Mesenchymal stem cell (in vitro differentiated cells and primary cell): Measurements from ENCODE around the gene PAX7.

Source experiments
- DNase-seq: peaks from one replicate; pipeline ENCODE4 v3.0.0-alpha.2; 2013
- H2AFZ ChIP-seq: one replicate; pipeline ENCODE4 v1.6.1; 2013; ENCODE audit warnings: low read depth, mild to moderate bottlenecking, control low read depth, inconsistent platforms, low read length, moderate library complexity
- H2AK5ac ChIP-seq: 2 replicates; pipeline ENCODE4 v1.6.1; 2013; ENCODE audit warnings: low read length, moderate library complexity, mild to moderate bottlenecking, inconsistent platforms; ENCODE audit not compliant: severe bottlenecking
- H2BK120ac ChIP-seq: one replicate; pipeline ENCODE4 v1.6.1; 2013; ENCODE audit warnings: low read depth, mild to moderate bottlenecking, inconsistent platforms, low read length, moderate library complexity
- H2BK12ac ChIP-seq, 2 experiments: one replicate each; pipeline ENCODE4 v1.6.1; 2013; ENCODE audit warnings: inconsistent platforms in 2 of 2, low read length in 2 of 2, mild to moderate bottlenecking in 2 of 2, moderate library complexity in 2 of 2, control low read depth in 1 of 2
- H2BK15ac ChIP-seq: one replicate; pipeline ENCODE4 v1.6.1; 2013; ENCODE audit warnings: mild to moderate bottlenecking, low read depth, inconsistent platforms; ENCODE audit not compliant: poor library complexity, severe bottlenecking
- H2BK5ac ChIP-seq: 2 replicates; pipeline ENCODE4 v1.6.1; 2013; ENCODE audit warnings: low read depth, mild to moderate bottlenecking, low read length, control low read depth, inconsistent platforms; ENCODE audit not compliant: poor library complexity, severe bottlenecking
- H3K14ac ChIP-seq, 2 experiments: one replicate each; pipeline ENCODE4 v1.6.1; 2013; ENCODE audit warnings: inconsistent platforms in 2 of 2, low read length in 2 of 2, control low read depth in 1 of 2, mild to moderate bottlenecking in 1 of 2, moderate library complexity in 1 of 2
- H3K18ac ChIP-seq, 2 experiments: one replicate each; pipeline ENCODE4 v1.6.1; 2013; ENCODE audit warnings: inconsistent platforms in 2 of 2, low read length in 2 of 2, control low read depth in 1 of 2, low read depth in 1 of 2, mild to moderate bottlenecking in 1 of 2
- H3K23ac ChIP-seq, 2 experiments: one replicate each; pipeline ENCODE4 v1.6.1; 2013; ENCODE audit warnings: inconsistent platforms in 2 of 2, low read length in 2 of 2, mild to moderate bottlenecking in 2 of 2, moderate library complexity in 2 of 2, control low read depth in 1 of 2
- H3K27ac ChIP-seq: 2 replicates; pipeline ENCODE4 v1.5.1; 2013; ENCODE audit warnings: mild to moderate bottlenecking, moderate library complexity, low read length, control low read depth, inconsistent platforms; ENCODE audit not compliant: poor library complexity, severe bottlenecking
- H3K27me3 ChIP-seq, 2 experiments: 2 replicates each; pipeline versions ENCODE4 v1.6.1 to v1.7.0; 2013; ENCODE audit warnings: low read length in 2 of 2, mild to moderate bottlenecking in 2 of 2, moderate library complexity in 2 of 2, control low read depth in 1 of 2, inconsistent platforms in 1 of 2; ENCODE audit not compliant: control insufficient read depth in 1 of 2, insufficient read depth in 1 of 2
- H3K36me3 ChIP-seq, 2 experiments: 2 replicates each; pipeline versions ENCODE4 v1.6.1 to v1.7.0; 2013; ENCODE audit warnings: low read length in 2 of 2, control low read depth in 1 of 2, inconsistent platforms in 1 of 2, low read depth in 1 of 2, mild to moderate bottlenecking in 1 of 2; ENCODE audit not compliant: insufficient read depth in 2 of 2, control insufficient read depth in 1 of 2
- H3K4ac ChIP-seq, 2 experiments: one replicate each; pipeline ENCODE4 v1.6.1; 2013; ENCODE audit warnings: inconsistent platforms in 2 of 2, low read length in 2 of 2, mild to moderate bottlenecking in 2 of 2, moderate library complexity in 2 of 2, control low read depth in 1 of 2, low read depth in 1 of 2
- H3K4me1 ChIP-seq: 2 replicates; pipeline ENCODE4 v1.6.1; 2013; ENCODE audit warnings: low read depth, low read length, control low read depth; ENCODE audit not compliant: control insufficient read depth, insufficient read depth
- H3K4me2 ChIP-seq: 2 replicates; pipeline ENCODE4 v1.6.1; 2013; ENCODE audit warnings: low read length, mild to moderate bottlenecking, inconsistent platforms; ENCODE audit not compliant: poor library complexity, severe bottlenecking
- H3K4me3 ChIP-seq, 2 experiments: 2 replicates each; pipeline versions ENCODE4 v1.5.1 to v1.7.0; 2013; ENCODE audit warnings: low read length in 2 of 2, mild to moderate bottlenecking in 2 of 2, control low read depth in 1 of 2, low read depth in 1 of 2; ENCODE audit not compliant: insufficient read depth in 1 of 2
- H3K79me1 ChIP-seq: replicated peaks from 2 replicates; pipeline ENCODE4 v1.6.1; 2013; ENCODE audit warnings: mild to moderate bottlenecking, control low read depth, low read length, inconsistent platforms; ENCODE audit not compliant: poor library complexity, severe bottlenecking
- H3K9ac ChIP-seq: 2 replicates; pipeline ENCODE4 v1.7.0; 2013; ENCODE audit warnings: mild to moderate bottlenecking, low read length, moderate library complexity
- H3K9me3 ChIP-seq: 2 replicates; pipeline ENCODE4 v1.7.0; 2013; ENCODE audit warnings: mild to moderate bottlenecking, low read length; ENCODE audit not compliant: control insufficient read depth
- H4K8ac ChIP-seq: one replicate; pipeline ENCODE4 v1.6.1; 2013; ENCODE audit warnings: inconsistent platforms, mild to moderate bottlenecking, low read length, moderate library complexity
- H4K91ac ChIP-seq: one replicate; pipeline ENCODE4 v1.6.1; 2013; ENCODE audit warnings: mild to moderate bottlenecking, low read length, inconsistent platforms
- WGBS: methylation state at CpG from one replicate; pipeline ENCODE4 v1.1.7; 2013; ENCODE audit warnings: mixed read lengths; 5-methylcytosine and 5-hydroxymethylcytosine counted together

Gene PAX7

GRCh38 chr1:18632783-18633421 lies 2.3 kb downstream of the PAX7 start:
- no peaks in the 10 kb centered on the region for H3K36me3 ChIP-seq
- no peaks in the 10 kb centered on the region for H3K9me3 ChIP-seq
- no peak overlapping the region for H2BK12ac ChIP-seq
- H2BK120ac ChIP-seq, result no peak overlapping the region
- H2BK5ac ChIP-seq, result no peak overlapping the region
- no peak overlapping the region for H4K91ac ChIP-seq
- H3K14ac ChIP-seq, result no peak overlapping the region
- no peak overlapping the region for H2AK5ac ChIP-seq
- H3K27me3 ChIP-seq, result peaks cover 94 to 98% of the 10 kb centered on the region in 2 experiments
- H3K4me3 ChIP-seq, result no peak overlapping the region
- H3K9ac ChIP-seq, result no peak overlapping the region
- 2% methylated on average over 42 of the region's 48 CpGs for WGBS
- no peak overlapping the region for H3K23ac ChIP-seq
- H3K4me2 ChIP-seq, result no peak overlapping the region
- H3K79me1 ChIP-seq, result no peaks in the 10 kb centered on the region
- no peak overlapping the region for H2AFZ ChIP-seq
- H3K18ac ChIP-seq, result no peak overlapping the region
- no peak overlapping the region for H4K8ac ChIP-seq
- no peak overlapping the region for H3K4ac ChIP-seq
- H3K27ac ChIP-seq, result no peak overlapping the region
- peaks cover 14% of the 10 kb centered on the region for H3K4me1 ChIP-seq
- no peak for DNase-seq
- H2BK15ac ChIP-seq, result no peak overlapping the region

DNA sequence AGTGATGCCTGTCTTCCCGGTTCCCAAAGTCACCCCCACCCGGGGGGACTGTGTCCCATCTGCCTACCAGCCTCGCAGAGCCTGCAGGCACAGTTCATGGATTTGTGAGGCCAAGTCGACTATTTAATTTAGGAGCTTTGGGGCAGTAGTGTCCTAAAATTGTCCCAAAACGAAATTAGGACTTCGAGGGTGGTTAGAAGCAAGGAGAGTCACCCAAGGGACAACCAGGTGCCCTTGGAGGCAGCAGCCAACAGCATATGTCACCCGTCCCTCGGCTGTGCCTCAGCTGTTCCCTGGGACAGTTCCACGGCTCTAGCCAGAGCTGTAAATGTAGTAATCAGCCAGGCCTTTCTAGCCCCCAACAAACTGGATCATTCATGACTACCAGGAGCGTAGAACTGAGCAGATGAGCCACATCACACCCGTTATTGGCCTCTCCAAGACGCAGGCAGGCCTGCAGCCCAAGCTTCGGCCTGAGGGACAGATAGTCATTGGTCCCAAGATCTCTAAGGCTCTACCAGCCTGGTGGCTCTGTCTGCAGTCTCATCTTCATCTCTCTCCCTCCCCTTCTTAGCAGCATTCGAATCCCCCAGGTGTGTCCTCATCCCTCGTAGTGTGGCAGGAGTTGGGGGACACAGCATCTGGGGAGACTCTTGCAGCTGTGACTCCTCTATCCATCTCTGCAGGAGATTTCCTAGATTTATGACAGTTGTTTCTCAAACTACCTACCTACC lies 2.9 kb downstream of the PAX7 start:
- no peak overlapping the region for H2BK120ac ChIP-seq
- 8% methylated on average over 15 of the region's 15 CpGs for WGBS

GRCh38 chr1:18634276-18634675 lies 3.6 kb downstream of the PAX7 start:
- H3K9ac ChIP-seq, result no peak overlapping the region
- H2AK5ac ChIP-seq, result no peak overlapping the region
- H3K27ac ChIP-seq, result no peak overlapping the region
- no peak overlapping the region for H2BK15ac ChIP-seq
- H3K4me1 ChIP-seq, result peaks cover 14% of the 10 kb centered on the region
- no peak overlapping the region for H2BK5ac ChIP-seq
- H3K36me3 ChIP-seq, result no peaks in the 10 kb centered on the region
- H2AFZ ChIP-seq, result no peak overlapping the region
- H3K4me2 ChIP-seq, result no peak overlapping the region
- H2BK12ac ChIP-seq, result no peak overlapping the region
- peaks cover 94 to 98% of the 10 kb centered on the region in 2 experiments for H3K27me3 ChIP-seq
- 9% methylated on average over 15 of the region's 16 CpGs for WGBS
- no peak overlapping the region for H3K4me3 ChIP-seq
- no peak overlapping the region for H3K14ac ChIP-seq
- no peak overlapping the region for H3K18ac ChIP-seq
- no peak for DNase-seq
- H3K9me3 ChIP-seq, result no peaks in the 10 kb centered on the region
- H3K79me1 ChIP-seq, result no peaks in the 10 kb centered on the region
- H3K4ac ChIP-seq, result no peak overlapping the region
- no peak overlapping the region for H4K91ac ChIP-seq
- H3K23ac ChIP-seq, result no peak overlapping the region
- no peak overlapping the region for H2BK120ac ChIP-seq
- H4K8ac ChIP-seq, result no peak overlapping the region

More for the DNA sequence above, 2.9 kb downstream of the PAX7 start:
- no peaks in the 10 kb centered on the region for H3K79me1 ChIP-seq
- DNase-seq, result no peak
- no peak overlapping the region for H3K9ac ChIP-seq
- H2BK5ac ChIP-seq, result no peak overlapping the region
- H3K36me3 ChIP-seq, result no peaks in the 10 kb centered on the region
- H2BK15ac ChIP-seq, result no peak overlapping the region
- H3K14ac ChIP-seq, result no peak overlapping the region
- H3K27me3 ChIP-seq, result peaks cover 94 to 98% of the 10 kb centered on the region in 2 experiments
- H2AFZ ChIP-seq, result no peak overlapping the region
- no peak overlapping the region for H4K91ac ChIP-seq
- no peak overlapping the region for H3K27ac ChIP-seq
- no peak overlapping the region for H3K23ac ChIP-seq
- H3K18ac ChIP-seq, result no peak overlapping the region
- H2AK5ac ChIP-seq, result no peak overlapping the region
- no peaks in the 10 kb centered on the region for H3K9me3 ChIP-seq
- peaks cover 14% of the 10 kb centered on the region for H3K4me1 ChIP-seq
- no peak overlapping the region for H3K4ac ChIP-seq
- H2BK12ac ChIP-seq, result no peak overlapping the region
- no peak overlapping the region for H3K4me2 ChIP-seq
- no peak overlapping the region for H4K8ac ChIP-seq
- no peak overlapping the region for H3K4me3 ChIP-seq

DNA sequence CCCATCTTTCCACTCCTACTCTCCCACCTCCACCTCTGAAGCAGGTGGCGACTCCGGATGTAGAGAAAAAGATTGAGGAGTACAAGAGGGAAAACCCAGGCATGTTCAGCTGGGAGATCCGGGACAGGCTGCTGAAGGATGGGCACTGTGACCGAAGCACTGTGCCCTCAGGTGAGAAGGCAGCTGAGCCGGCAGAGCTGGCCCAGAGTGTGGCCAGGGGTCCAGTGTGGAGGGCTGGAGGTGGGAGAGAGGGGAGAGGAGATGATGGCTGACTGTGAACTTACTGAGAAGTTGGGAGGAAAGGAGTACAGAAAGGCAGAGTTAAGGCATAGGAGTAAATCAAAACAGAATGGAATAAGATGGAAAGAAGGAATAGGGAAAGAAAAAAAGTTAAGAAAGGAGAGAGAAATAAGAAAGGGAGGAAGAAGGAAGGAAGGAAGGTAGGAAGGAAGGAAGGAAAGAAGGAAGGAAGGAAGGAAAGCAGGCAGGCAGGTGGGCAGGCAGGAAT lies 4.5 kb downstream of the PAX7 start:
- peaks cover 94 to 98% of the 10 kb centered on the region in 2 experiments for H3K27me3 ChIP-seq
- no peak overlapping the region for H3K4me3 ChIP-seq

More for the DNA sequence above, 4.5 kb downstream of the PAX7 start:
- H2BK120ac ChIP-seq, result no peak overlapping the region
- H3K18ac ChIP-seq, result no peak overlapping the region
- no peak overlapping the region for H3K4ac ChIP-seq
- H3K9me3 ChIP-seq, result no peaks in the 10 kb centered on the region
- H4K91ac ChIP-seq, result no peak overlapping the region
- no peak overlapping the region for H4K8ac ChIP-seq
- no peak overlapping the region for H3K23ac ChIP-seq
- H2AFZ ChIP-seq, result no peak overlapping the region
- H2BK15ac ChIP-seq, result no peak overlapping the region
- no peak overlapping the region for H3K14ac ChIP-seq
- no peaks in the 10 kb centered on the region for H3K79me1 ChIP-seq
- no peak overlapping the region for H2AK5ac ChIP-seq
- H2BK12ac ChIP-seq, result no peak overlapping the region
- 10% methylated on average over 5 of the region's 5 CpGs for WGBS
- no peak overlapping the region for H3K4me2 ChIP-seq
- H2BK5ac ChIP-seq, result no peak overlapping the region
- no peaks in the 10 kb centered on the region for H3K36me3 ChIP-seq
- H3K27ac ChIP-seq, result no peak overlapping the region
- DNase-seq, result no peak
- peaks cover 14% of the 10 kb centered on the region for H3K4me1 ChIP-seq
- H3K9ac ChIP-seq, result no peak overlapping the region
